HepG2 (cell line): ENCODE measurements around the gene HNRNPM. TPM values are rescaled to one million over a fixed set of nuclear protein-coding genes. Genes with fewer than 3 reads are reported as not detected.

Experiments
- ATAC-seq: fragments of 200-7000 bp; cut with Tn5 transposase; 3 replicates; pipeline ENCODE4 v1.9.1; 2020; ENCODE audit warnings: mild to moderate bottlenecking, moderate library complexity
- BruUV-seq: library from RNA; stranded (reverse); fragments of 400-500 nt; replicated peaks from 2 replicates; lab custom pipeline; 2021; lab: Mats Ljungman, UMichigan
- CTCF ChIA-PET: fragments of 300-600 bp; formaldehyde crosslinking; extraction: SDS; loops from one replicate; lab custom pipeline; 2021; ENCODE audit warnings: low total read pairs, inconsistent platforms, low intra/inter-chr PET ratio; lab: Yijun Ruan, JAX
- POLR2A ChIA-PET: fragments of 350-600 bp; sonication (Branson Sonifier 250); formaldehyde crosslinking; loops from one replicate; lab custom pipeline; 2020; ENCODE audit warnings: antibody characterized with exemption, inconsistent platforms; lab: Yijun Ruan, JAX
- DNase-seq: peaks from one replicate; pipeline ENCODE4 v3.0.0-alpha.2; 2015; ENCODE audit warnings: low spot score
- FAIRE-seq: peaks from 3 replicates; lab custom pipeline; 2011; peaks lifted over from hg19 to GRCh38; lab: Jason Lieb, UNC
- H2AFZ ChIP-seq: one replicate; pipeline ENCODE4 v1.6.1; 2011; ENCODE audit warnings: low read length, inconsistent platforms
- H3K27ac ChIP-seq: fragments of 300-600 bp; 3 replicates; pipeline ENCODE4 v1.8.0; 2011; ENCODE audit warnings: mixed run types, mild to moderate bottlenecking, mixed read lengths, low read length, inconsistent platforms; ENCODE audit not compliant: insufficient read depth; ENCODE audit errors: extremely low read length
- H3K27me3 ChIP-seq, 2 experiments: fragments of 200-600 bp in 1 of 2; 2 replicates in 1 of 2; 3 replicates in 1 of 2; pipeline versions ENCODE4 v1.6.0 to v1.8.0; 2011; ENCODE audit warnings: low read length in 2 of 2, mild to moderate bottlenecking in 2 of 2, moderate library complexity in 2 of 2, inconsistent platforms in 1 of 2; ENCODE audit not compliant: insufficient read depth in 2 of 2, control insufficient read depth in 1 of 2
- H3K36me3 ChIP-seq, 2 experiments: fragments of 200-600 bp in 1 of 2; replicated peaks in 1 of 2; 2 replicates in 1 of 2; 3 replicates in 1 of 2; pipeline versions ENCODE4 v1.5.1 to v1.8.0; 2011; ENCODE audit warnings: low read length in 2 of 2, inconsistent platforms in 1 of 2; ENCODE audit not compliant: insufficient read depth in 2 of 2, control insufficient read depth in 1 of 2
- H3K4me1 ChIP-seq: 2 replicates; pipeline ENCODE4 v1.5.1; 2012; ENCODE audit warnings: low read length, inconsistent platforms; ENCODE audit not compliant: insufficient read depth
- H3K4me2 ChIP-seq: 2 replicates; pipeline ENCODE4 v1.6.0; 2011; ENCODE audit warnings: low read depth, low read length, inconsistent platforms
- H3K4me3 ChIP-seq, 3 experiments: fragments of 200-600 bp in 1 of 3; sonication (generic), shearing (Covaris generic) in 1 of 3; replicated peaks in 1 of 3; 2 replicates each; pipeline ENCODE4 v1.5.1; 2011 to 2016; ENCODE audit warnings: low read length in 3 of 3, inconsistent platforms in 2 of 3, low read depth in 2 of 3, mild to moderate bottlenecking in 2 of 3, control low read depth in 1 of 3, mixed read lengths in 1 of 3; ENCODE audit not compliant: insufficient read depth in 1 of 3
- H3K79me2 ChIP-seq: one replicate; pipeline ENCODE4 v1.6.1; 2011; ENCODE audit warnings: low read length, inconsistent platforms; ENCODE audit not compliant: insufficient read depth
- H3K9ac ChIP-seq: 2 replicates; pipeline ENCODE4 v1.6.0; 2011; ENCODE audit warnings: mild to moderate bottlenecking, low read depth, low read length, inconsistent platforms; ENCODE audit not compliant: insufficient read depth
- H3K9me3 ChIP-seq: 2 replicates; pipeline ENCODE4 v1.5.1; 2012; ENCODE audit warnings: mild to moderate bottlenecking, low read length
- H4K20me1 ChIP-seq: 2 replicates; pipeline ENCODE4 v1.6.0; 2011; ENCODE audit warnings: inconsistent platforms, mild to moderate bottlenecking, low read length, moderate library complexity; ENCODE audit not compliant: insufficient read depth
- ATF7 ChIP-seq, 2 experiments: fragments of 450-650 bp in 1 of 2; sonication (generic) in 1 of 2; formaldehyde crosslinking in 1 of 2; IDR thresholded peaks; 2 replicates each; pipeline versions ENCODE4 v1.4.0 to v1.6.1; 2016 to 2020; ENCODE audit warnings: antibody characterized with exemption in 1 of 2, mild to moderate bottlenecking in 1 of 2, missing genetic modification reagents in 1 of 2
- CAMTA2 ChIP-seq: sonication (generic); formaldehyde crosslinking; IDR thresholded peaks from 2 replicates; pipeline ENCODE4 v1.4.0; 2020; ENCODE audit warnings: mild to moderate bottlenecking, missing genetic modification reagents, borderline replicate concordance
- CCAR2 ChIP-seq: fragments of 200-400 bp; formaldehyde crosslinking; optimal IDR thresholded peaks from 2 replicates; pipeline ENCODE3; 2018; ENCODE audit warnings: low read depth, mild to moderate bottlenecking, low read length, moderate library complexity
- ERF ChIP-seq: IDR thresholded peaks from 2 replicates; pipeline ENCODE4 v1.6.1; 2018; ENCODE audit warnings: missing biosample characterization, missing genetic modification reagents
- HIC2 ChIP-seq: sonication (generic); formaldehyde crosslinking; IDR thresholded peaks from 2 replicates; pipeline ENCODE4 v1.9.0; 2022; ENCODE audit warnings: low read depth, missing genetic modification reagents
- HOXA9 ChIP-seq: sonication (generic); formaldehyde crosslinking; IDR thresholded peaks from 2 replicates; pipeline ENCODE4 v1.8.1; 2022; ENCODE audit warnings: missing genetic modification reagents, mild to moderate bottlenecking, moderate library complexity, borderline replicate concordance
- IRF2 ChIP-seq: IDR thresholded peaks from 2 replicates; pipeline ENCODE4 v1.6.1; 2018; ENCODE audit warnings: missing genetic modification reagents, missing compliant biosample characterization
- KAT8 ChIP-seq: IDR thresholded peaks from 2 replicates; pipeline ENCODE4 v1.6.1; 2016; ENCODE audit warnings: missing genetic modification reagents, missing compliant biosample characterization
- ZFP91 ChIP-seq: sonication (generic); formaldehyde crosslinking; IDR thresholded peaks from 2 replicates; pipeline ENCODE4 v1.9.0; 2022; ENCODE audit warnings: missing genetic modification reagents, mild to moderate bottlenecking, borderline replicate concordance
- ZNF136 ChIP-seq: sonication (generic); formaldehyde crosslinking; IDR thresholded peaks from 2 replicates; pipeline ENCODE4 v1.8.1; 2022; ENCODE audit warnings: low read depth, mild to moderate bottlenecking, moderate library complexity, missing genetic modification reagents
- ZNF766 ChIP-seq: sonication (generic); formaldehyde crosslinking; IDR thresholded peaks from 2 replicates; pipeline ENCODE4 v1.5.0; 2020; ENCODE audit warnings: missing genetic modification reagents, borderline replicate concordance
- ZNF775 ChIP-seq: sonication (generic); formaldehyde crosslinking; IDR thresholded peaks from 2 replicates; pipeline ENCODE4 v1.4.0; 2020; ENCODE audit warnings: missing genetic modification reagents, mild to moderate bottlenecking, moderate library complexity, borderline replicate concordance
- ZSCAN25 ChIP-seq: sonication (generic); formaldehyde crosslinking; IDR thresholded peaks from 2 replicates; pipeline ENCODE4 v1.8.0; 2022; ENCODE audit warnings: mild to moderate bottlenecking, missing genetic modification reagents
- WGBS: methylation state at CpG from one replicate; pipeline ENCODE4 v1.1.6; 2017; ENCODE audit warnings: low lambda C conversion rate; 5-methylcytosine and 5-hydroxymethylcytosine counted together
- in situ Hi-C: cut with HindIII; loops from 2 replicates; pipeline ENCODE4 v1.10.0; 2017; ENCODE audit warnings: low pct_unique_long_range_greater_than_20kb; ENCODE audit not compliant: extremely low pct_ligation_motif_present
- intact Hi-C: fragments of 100-400 bp; cut with micrococcal nuclease; formaldehyde crosslinking; loops from one replicate; pipeline ENCODE4 v1.10.0; 2022; ENCODE audit not compliant: unreplicated experiment
- polyA plus RNA-seq, 8 experiments: library from polyadenylated mRNA; depleted of rRNA in 3 of 8; stranded (reverse) in 7 of 8; unstranded in 1 of 8; fragments of >200 nt; fragmentation: Illumina TruSeq in 4 of 8; extraction: Trizol in 4 of 8; gene quantifications; 2 replicates each; pipeline versions ENCODE4 v1.2.1 to v1.2.3, GENCODE V29; 2011 to 2016; ENCODE audit warnings: low read depth in 4 of 8, missing spikeins in 1 of 8, mixed read lengths in 1 of 8; ENCODE audit not compliant: insufficient read depth in 1 of 8
- total RNA-seq, 5 experiments: library from RNA; depleted of rRNA; stranded (reverse); fragments of >200 nt; fragmentation: Illumina TruSeq; extraction: Trizol; gene quantifications; 2 replicates each; pipeline ENCODE4 v1.2.3, GENCODE V29; 2016; ENCODE audit warnings: low read depth in 1 of 5
- TF ChIP-seq, protein P1 (sequence below): sonication (generic); formaldehyde crosslinking; IDR thresholded peaks from 2 replicates; pipeline ENCODE4 v1.4.0; 2020; ENCODE audit warnings: missing genetic modification reagents
- TF ChIP-seq, protein P2 (sequence below): sonication (generic); formaldehyde crosslinking; IDR thresholded peaks from 2 replicates; pipeline ENCODE4 v1.5.1; 2020; ENCODE audit warnings: missing genetic modification reagents, mild to moderate bottlenecking, borderline replicate concordance

Gene HNRNPM
- total and polyA plus RNA-seq, 2 of the 13 experiments (the other 11 are each of a cell fraction or from before 2014, with no cell fraction given) = 56.7 to 102 TPM

DNA sequence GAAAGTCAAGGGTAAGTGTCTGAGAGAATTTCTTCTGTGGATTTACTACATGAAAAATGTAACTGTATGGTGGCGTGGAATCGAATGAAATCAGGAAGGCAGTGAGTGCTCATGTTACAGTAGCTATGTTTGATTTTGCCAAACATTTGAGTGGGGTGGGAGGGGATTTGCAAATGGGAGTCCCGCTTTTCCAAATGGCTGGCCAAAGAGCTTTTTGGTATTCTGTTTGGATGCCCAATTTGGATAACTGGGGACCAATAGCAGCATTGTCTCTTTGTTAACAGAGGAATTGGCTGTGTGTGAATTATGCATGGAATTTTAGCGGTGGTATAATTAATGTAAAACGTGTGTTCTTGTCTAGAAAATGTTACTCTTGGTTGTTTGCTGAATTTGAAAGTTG, 17.8 kb downstream of the HNRNPM start:
- DNase-seq (no peak), ATAC-seq (no peak), FAIRE-seq (no peak)
- no peaks in the 10 kb centered on the region for H3K27me3 ChIP-seq
- 96% methylated on average over 5 of the region's 5 CpGs for WGBS
- no peak overlapping the region for H3K4me2 ChIP-seq
- H3K9me3 ChIP-seq = no peaks in the 10 kb centered on the region
- in situ Hi-C loops = no loop called here
- H4K20me1 ChIP-seq = peaks cover 51% of the 10 kb centered on the region
- H3K9ac ChIP-seq = no peak overlapping the region
- peaks cover 31 to 74% of the 10 kb centered on the region in 2 experiments for H3K36me3 ChIP-seq
- intact Hi-C loops = no loop called here
- no peak overlapping the region for H2AFZ ChIP-seq
- H3K4me3 ChIP-seq = no peak overlapping the region
- H3K79me2 ChIP-seq = peaks cover 72% of the 10 kb centered on the region
- BruUV-seq = no TSS peak
- CTCF ChIA-PET = no interaction called here
- H3K4me1 ChIP-seq = peaks cover 33% of the 10 kb centered on the region
- POLR2A ChIA-PET = no interaction called here
- H3K27ac ChIP-seq = no peak overlapping the region
- TF ChIP-seq ZNF775 (CRISPR knock-in tag) = no peak
- TF ChIP-seq ZNF766 (CRISPR knock-in tag) = no peak
- no peak for TF ChIP-seq ERF (CRISPR knock-in tag)
- TF ChIP-seq CAMTA2 (CRISPR knock-in tag) = no peak
- TF ChIP-seq ATF7 (IDR thresholded peaks at IDR 0.05) = no peak
- no peak for TF ChIP-seq ATF7 (CRISPR knock-in tag; IDR thresholded peaks at IDR 0.05)
- no peak for TF ChIP-seq HOXA9
- TF ChIP-seq, protein P1, sequence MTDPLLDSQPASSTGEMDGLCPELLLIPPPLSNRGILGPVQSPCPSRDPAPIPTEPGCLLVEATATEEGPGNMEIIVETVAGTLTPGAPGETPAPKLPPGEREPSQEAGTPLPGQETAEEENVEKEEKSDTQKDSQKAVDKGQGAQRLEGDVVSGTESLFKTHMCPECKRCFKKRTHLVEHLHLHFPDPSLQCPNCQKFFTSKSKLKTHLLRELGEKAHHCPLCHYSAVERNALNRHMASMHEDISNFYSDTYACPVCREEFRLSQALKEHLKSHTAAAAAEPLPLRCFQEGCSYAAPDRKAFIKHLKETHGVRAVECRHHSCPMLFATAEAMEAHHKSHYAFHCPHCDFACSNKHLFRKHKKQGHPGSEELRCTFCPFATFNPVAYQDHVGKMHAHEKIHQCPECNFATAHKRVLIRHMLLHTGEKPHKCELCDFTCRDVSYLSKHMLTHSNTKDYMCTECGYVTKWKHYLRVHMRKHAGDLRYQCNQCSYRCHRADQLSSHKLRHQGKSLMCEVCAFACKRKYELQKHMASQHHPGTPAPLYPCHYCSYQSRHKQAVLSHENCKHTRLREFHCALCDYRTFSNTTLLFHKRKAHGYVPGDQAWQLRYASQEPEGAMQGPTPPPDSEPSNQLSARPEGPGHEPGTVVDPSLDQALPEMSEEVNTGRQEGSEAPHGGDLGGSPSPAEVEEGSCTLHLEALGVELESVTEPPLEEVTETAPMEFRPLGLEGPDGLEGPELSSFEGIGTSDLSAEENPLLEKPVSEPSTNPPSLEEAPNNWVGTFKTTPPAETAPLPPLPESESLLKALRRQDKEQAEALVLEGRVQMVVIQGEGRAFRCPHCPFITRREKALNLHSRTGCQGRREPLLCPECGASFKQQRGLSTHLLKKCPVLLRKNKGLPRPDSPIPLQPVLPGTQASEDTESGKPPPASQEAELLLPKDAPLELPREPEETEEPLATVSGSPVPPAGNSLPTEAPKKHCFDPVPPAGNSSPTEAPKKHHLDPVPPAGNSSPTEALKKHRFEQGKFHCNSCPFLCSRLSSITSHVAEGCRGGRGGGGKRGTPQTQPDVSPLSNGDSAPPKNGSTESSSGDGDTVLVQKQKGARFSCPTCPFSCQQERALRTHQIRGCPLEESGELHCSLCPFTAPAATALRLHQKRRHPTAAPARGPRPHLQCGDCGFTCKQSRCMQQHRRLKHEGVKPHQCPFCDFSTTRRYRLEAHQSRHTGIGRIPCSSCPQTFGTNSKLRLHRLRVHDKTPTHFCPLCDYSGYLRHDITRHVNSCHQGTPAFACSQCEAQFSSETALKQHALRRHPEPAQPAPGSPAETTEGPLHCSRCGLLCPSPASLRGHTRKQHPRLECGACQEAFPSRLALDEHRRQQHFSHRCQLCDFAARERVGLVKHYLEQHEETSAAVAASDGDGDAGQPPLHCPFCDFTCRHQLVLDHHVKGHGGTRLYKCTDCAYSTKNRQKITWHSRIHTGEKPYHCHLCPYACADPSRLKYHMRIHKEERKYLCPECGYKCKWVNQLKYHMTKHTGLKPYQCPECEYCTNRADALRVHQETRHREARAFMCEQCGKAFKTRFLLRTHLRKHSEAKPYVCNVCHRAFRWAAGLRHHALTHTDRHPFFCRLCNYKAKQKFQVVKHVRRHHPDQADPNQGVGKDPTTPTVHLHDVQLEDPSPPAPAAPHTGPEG = no peak
- no peak for TF ChIP-seq CCAR2
- TF ChIP-seq KAT8 (CRISPR knock-in tag) = no peak
- no peak for TF ChIP-seq HIC2 (CRISPR knock-in tag)
- TF ChIP-seq ZNF136 = no peak
- TF ChIP-seq IRF2 = no peak
- TF ChIP-seq, protein P2, sequence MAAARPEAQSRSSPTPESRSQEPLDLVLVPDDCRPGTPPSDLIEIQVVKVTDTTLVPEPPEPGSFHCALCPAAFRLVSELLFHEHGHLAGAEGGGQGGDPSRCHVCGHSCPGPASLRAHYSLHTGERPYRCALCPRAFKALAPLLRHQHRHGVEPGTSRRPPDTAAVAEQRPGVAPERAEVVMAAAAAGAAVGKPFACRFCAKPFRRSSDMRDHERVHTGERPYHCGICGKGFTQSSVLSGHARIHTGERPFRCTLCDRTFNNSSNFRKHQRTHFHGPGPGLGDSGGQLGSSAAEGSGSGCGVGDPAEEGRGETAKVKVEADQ (CRISPR knock-in tag) = no peak
- no peak for TF ChIP-seq ZFP91 (CRISPR knock-in tag)
- no peak for TF ChIP-seq ZSCAN25
